ENCODE results near the gene SOX5. TPM values are rescaled to one million over a fixed set of nuclear protein-coding genes. Genes with fewer than 3 reads are reported as not detected.

The SOX5 gene
- polyA plus RNA-seq, 1 of the 3 experiments (the other 2 are of a cell fraction) = 0.21 TPM

- H2AFZ ChIP-seq (ENCODE audit: low read depth) = no peak overlapping the region
- H3K9ac ChIP-seq = no peak overlapping the region
- H4K20me1 ChIP-seq (ENCODE audit: insufficient read depth) = no peaks in the 10 kb centered on the region
- H3K79me2 ChIP-seq (ENCODE audit: insufficient read depth) = no peaks in the 10 kb centered on the region
- POLR2A ChIA-PET = no interaction called here
- H3K27me3 ChIP-seq (ENCODE audit: insufficient read depth) = no peaks in the 10 kb centered on the region
- no peak overlapping the region for H3K4me3 ChIP-seq (ENCODE audit: low read depth in 2 of 2, low read length in 1 of 2)
- H3K9me3 ChIP-seq = no peaks in the 10 kb centered on the region
- H3K9me2 ChIP-seq = no peaks in the 10 kb centered on the region
- CTCF ChIA-PET = no interaction called here
- no peak overlapping the region for H3K4me2 ChIP-seq
- no peaks in the 10 kb centered on the region for H3K4me1 ChIP-seq (ENCODE audit: control insufficient read depth in 1 of 2, insufficient read depth in 2 of 2, low read depth in 1 of 2, low read length in 1 of 2)
- no peak overlapping the region for H3K27ac ChIP-seq (ENCODE audit: low read depth in 2 of 2, low read length in 1 of 2)
- 93% methylated on average over 2 of the region's 2 CpGs for WGBS (ENCODE audit: low lambda C conversion rate)
- H3F3A ChIP-seq (replicated peaks; ENCODE audit: insufficient read depth) = no peaks in the 10 kb centered on the region
- TF ChIP-seq RCOR1 (IDR thresholded peaks at IDR 0.05; ENCODE audit: low read length) = no peak
- no peak for TF ChIP-seq CHD2 (IDR thresholded peaks at IDR 0.05; ENCODE audit: low read length, partially characterized antibody)
- no peak for TF ChIP-seq SIN3A (IDR thresholded peaks at IDR 0.05; ENCODE audit: borderline replicate concordance, low read depth, low read length)
- no peak for TF ChIP-seq GATA2 (CRISPR knock-in tag; IDR thresholded peaks at IDR 0.05)
- no peak for TF ChIP-seq CTCF (IDR thresholded peaks at IDR 0.05)
- TF ChIP-seq ELF1 (IDR thresholded peaks at IDR 0.05) = no peak
- DNase-seq = no peak
- no peaks in the 10 kb centered on the region for H3K36me3 ChIP-seq (replicated peaks in 1 of 2; ENCODE audit: control insufficient read depth in 1 of 2, insufficient read depth in 2 of 2, low read length in 1 of 2)
Observed at GRCh38 chr12:23756416-23756815, 193.1 kb downstream of the SOX5 start.

GRCh38 chr12:23753628-23754365, 195.7 kb downstream of the SOX5 start:
- no peak overlapping the region for H2AFZ ChIP-seq (ENCODE audit: low read depth)
- POLR2A ChIA-PET = no interaction called here
- H3F3A ChIP-seq (replicated peaks; ENCODE audit: insufficient read depth) = no peaks in the 10 kb centered on the region
- no peak overlapping the region for H3K4me2 ChIP-seq
- no peak overlapping the region for H3K4me3 ChIP-seq (ENCODE audit: low read depth in 2 of 2, low read length in 1 of 2)
- H3K36me3 ChIP-seq (replicated peaks in 1 of 2; ENCODE audit: control insufficient read depth in 1 of 2, insufficient read depth in 2 of 2, low read length in 1 of 2) = no peaks in the 10 kb centered on the region
- H3K9me3 ChIP-seq = no peaks in the 10 kb centered on the region
- CTCF ChIA-PET = no interaction called here
- H3K79me2 ChIP-seq (ENCODE audit: insufficient read depth) = no peaks in the 10 kb centered on the region
- no peaks in the 10 kb centered on the region for H3K4me1 ChIP-seq (ENCODE audit: control insufficient read depth in 1 of 2, insufficient read depth in 2 of 2, low read depth in 1 of 2, low read length in 1 of 2)
- no peak for DNase-seq
- 60% methylated on average over 5 of the region's 5 CpGs for WGBS (ENCODE audit: low lambda C conversion rate)
- H3K9me2 ChIP-seq = no peaks in the 10 kb centered on the region
- H3K27me3 ChIP-seq (ENCODE audit: insufficient read depth) = no peaks in the 10 kb centered on the region
- TF ChIP-seq EZH2phosphoT487 (IDR thresholded peaks at IDR 0.05; ENCODE audit: borderline replicate concordance, low read depth) = no peak
- no peak overlapping the region for H3K27ac ChIP-seq (ENCODE audit: low read depth in 2 of 2, low read length in 1 of 2)
- H4K20me1 ChIP-seq (ENCODE audit: insufficient read depth) = no peaks in the 10 kb centered on the region
- no peak overlapping the region for H3K9ac ChIP-seq

- Histone ChIP-seq H2AFZ (ENCODE audit: low read depth) (no peak overlapping the region), H3K4me2 (no peak overlapping the region), H3K9ac (no peak overlapping the region), H3K9me2 (no peaks in the 10 kb centered on the region), H3K36me3 (replicated peaks in 1 of 2; ENCODE audit: control insufficient read depth in 1 of 2, insufficient read depth in 2 of 2, low read length in 1 of 2) (no peaks in the 10 kb centered on the region), H3F3A (replicated peaks; ENCODE audit: insufficient read depth) (no peaks in the 10 kb centered on the region), H3K4me1 (ENCODE audit: control insufficient read depth in 1 of 2, insufficient read depth in 2 of 2, low read depth in 1 of 2, low read length in 1 of 2) (no peaks in the 10 kb centered on the region), H3K4me3 (ENCODE audit: low read depth in 2 of 2, low read length in 1 of 2) (no peak overlapping the region), H3K27ac (ENCODE audit: low read depth in 2 of 2, low read length in 1 of 2) (no peak overlapping the region), H3K9me3 (no peaks in the 10 kb centered on the region), H3K79me2 (ENCODE audit: insufficient read depth) (no peaks in the 10 kb centered on the region), H4K20me1 (ENCODE audit: insufficient read depth) (no peaks in the 10 kb centered on the region), H3K27me3 (ENCODE audit: insufficient read depth) (no peaks in the 10 kb centered on the region)
- ChIA-PET CTCF (no interaction called here), POLR2A (no interaction called here)
- WGBS (ENCODE audit: low lambda C conversion rate) = 71% methylated on average over 5 of the region's 5 CpGs
- TF ChIP-seq TCF12 (IDR thresholded peaks at IDR 0.05) (no peak), EZH2phosphoT487 (IDR thresholded peaks at IDR 0.05; ENCODE audit: borderline replicate concordance, low read depth) (no peak), USF1 (IDR thresholded peaks at IDR 0.05; ENCODE audit: borderline replicate concordance, low read depth) (no peak), MAX (IDR thresholded peaks at IDR 0.05; ENCODE audit: low read depth) (no peak), SIN3A (IDR thresholded peaks at IDR 0.05; ENCODE audit: borderline replicate concordance, low read depth, low read length) (no peak), ELF1 (IDR thresholded peaks at IDR 0.05) (no peak)
- no peak for DNase-seq
Observed at GRCh38 chr12:23752245-23752644, 197.2 kb downstream of the SOX5 start.

Data from SK-N-SH (cell line).